ENCODE measurements around the gene ORAI3. TPM values are rescaled to one million over a fixed set of nuclear protein-coding genes. Genes with fewer than 3 reads are reported as not detected.
A peak's percentile ranks its signal among the peaks of the same experiment; 100 is the strongest.

Gene ORAI3
- total RNA-seq, 6 donors from 2014 or later = 22.2 to 33.9 (median 28.4) TPM

DNA sequence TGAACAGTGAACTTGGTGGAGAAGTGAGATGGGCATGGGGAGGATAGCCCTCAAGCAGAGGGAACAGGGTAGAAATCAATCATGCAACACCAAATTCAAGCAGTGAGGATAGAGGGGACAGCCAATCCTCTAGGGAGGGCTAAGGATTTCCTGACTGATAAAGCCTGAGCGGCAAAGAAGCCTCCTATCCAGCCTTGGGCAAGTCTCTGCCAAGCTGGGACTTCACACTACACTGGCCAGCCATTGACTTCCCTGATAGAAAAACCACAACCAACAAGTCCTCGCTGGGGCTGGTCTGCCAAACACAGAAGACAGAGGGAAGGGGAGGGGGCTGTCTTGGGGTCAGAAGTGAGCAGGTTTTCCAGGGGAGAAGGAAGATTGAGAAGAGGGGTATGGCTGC is 28.0 kb upstream of the ORAI3 start:
- TF ChIP-seq, protein P1, sequence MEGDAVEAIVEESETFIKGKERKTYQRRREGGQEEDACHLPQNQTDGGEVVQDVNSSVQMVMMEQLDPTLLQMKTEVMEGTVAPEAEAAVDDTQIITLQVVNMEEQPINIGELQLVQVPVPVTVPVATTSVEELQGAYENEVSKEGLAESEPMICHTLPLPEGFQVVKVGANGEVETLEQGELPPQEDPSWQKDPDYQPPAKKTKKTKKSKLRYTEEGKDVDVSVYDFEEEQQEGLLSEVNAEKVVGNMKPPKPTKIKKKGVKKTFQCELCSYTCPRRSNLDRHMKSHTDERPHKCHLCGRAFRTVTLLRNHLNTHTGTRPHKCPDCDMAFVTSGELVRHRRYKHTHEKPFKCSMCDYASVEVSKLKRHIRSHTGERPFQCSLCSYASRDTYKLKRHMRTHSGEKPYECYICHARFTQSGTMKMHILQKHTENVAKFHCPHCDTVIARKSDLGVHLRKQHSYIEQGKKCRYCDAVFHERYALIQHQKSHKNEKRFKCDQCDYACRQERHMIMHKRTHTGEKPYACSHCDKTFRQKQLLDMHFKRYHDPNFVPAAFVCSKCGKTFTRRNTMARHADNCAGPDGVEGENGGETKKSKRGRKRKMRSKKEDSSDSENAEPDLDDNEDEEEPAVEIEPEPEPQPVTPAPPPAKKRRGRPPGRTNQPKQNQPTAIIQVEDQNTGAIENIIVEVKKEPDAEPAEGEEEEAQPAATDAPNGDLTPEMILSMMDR (IDR thresholded peaks at IDR 0.05) = no peak
- no peak for TF ChIP-seq POLR2AphosphoS5 (IDR thresholded peaks at IDR 0.05)
- no peak for TF ChIP-seq EP300 (IDR thresholded peaks at IDR 0.05)
- TF ChIP-seq POLR2A (IDR thresholded peaks at IDR 0.05) = no peak
- Histone ChIP-seq H3K27me3 (no peaks in the 10 kb centered on the region), H3K36me3 (no peaks in the 10 kb centered on the region), H3K27ac (peak overlapping the region in 1 of 4 donors; percentile 97), H3K4me3 (no peak overlapping the region), H3K9me3 (no peaks in the 10 kb centered on the region), H3K4me1 (peaks cover 11 to 31% (median 17%) of the 10 kb centered on the region in 4 donors)
- DNase-seq = no peak
- WGBS, 2 donors = 63 to 70% methylated on average over 2 of the region's 2 CpGs
- ATAC-seq (ENCODE audit: low FRiP score in 2 of 2) = no peak

DNA sequence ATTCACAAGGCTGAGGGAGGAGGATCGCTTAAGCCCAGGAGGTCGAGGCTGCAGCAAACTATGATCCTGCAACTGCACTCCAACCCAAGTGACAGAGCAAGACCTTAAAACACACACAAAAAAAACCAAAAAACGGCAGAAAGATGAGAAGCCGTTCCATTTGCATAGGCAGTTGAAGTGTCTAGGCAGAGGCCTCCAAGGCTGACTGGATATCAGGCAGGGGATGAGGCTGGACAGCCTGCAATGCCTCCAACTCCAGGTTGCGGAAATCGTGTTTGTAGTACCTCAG is 27.5 kb upstream of the ORAI3 start:
- TF ChIP-seq, protein P1 (IDR thresholded peaks at IDR 0.05) = no peak
- no peak for TF ChIP-seq EP300 (IDR thresholded peaks at IDR 0.05)
- TF ChIP-seq POLR2AphosphoS5 (IDR thresholded peaks at IDR 0.05) = no peak
- TF ChIP-seq POLR2A (IDR thresholded peaks at IDR 0.05) = no peak
- H3K36me3 ChIP-seq = peaks cover 0 to 2% (median under 1%) of the 10 kb centered on the region in 4 donors
- peak overlapping the region in 3 of 4 donors; percentile 66 to 82 (median 81) for H3K4me3 ChIP-seq
- H3K27me3 ChIP-seq = no peaks in the 10 kb centered on the region
- H3K27ac ChIP-seq = peak overlapping the region in 3 of 4 donors; percentile 96 to 98 (median 97)
- ATAC-seq (ENCODE audit: low FRiP score in 2 of 2) (no peak), DNase-seq (no peak)
- H3K9me3 ChIP-seq = no peaks in the 10 kb centered on the region
- H3K4me1 ChIP-seq = peaks cover 11 to 31% (median 17%) of the 10 kb centered on the region in 4 donors
- WGBS, 2 donors = 26 to 28% methylated on average over 6 of the region's 6 CpGs

DNA sequence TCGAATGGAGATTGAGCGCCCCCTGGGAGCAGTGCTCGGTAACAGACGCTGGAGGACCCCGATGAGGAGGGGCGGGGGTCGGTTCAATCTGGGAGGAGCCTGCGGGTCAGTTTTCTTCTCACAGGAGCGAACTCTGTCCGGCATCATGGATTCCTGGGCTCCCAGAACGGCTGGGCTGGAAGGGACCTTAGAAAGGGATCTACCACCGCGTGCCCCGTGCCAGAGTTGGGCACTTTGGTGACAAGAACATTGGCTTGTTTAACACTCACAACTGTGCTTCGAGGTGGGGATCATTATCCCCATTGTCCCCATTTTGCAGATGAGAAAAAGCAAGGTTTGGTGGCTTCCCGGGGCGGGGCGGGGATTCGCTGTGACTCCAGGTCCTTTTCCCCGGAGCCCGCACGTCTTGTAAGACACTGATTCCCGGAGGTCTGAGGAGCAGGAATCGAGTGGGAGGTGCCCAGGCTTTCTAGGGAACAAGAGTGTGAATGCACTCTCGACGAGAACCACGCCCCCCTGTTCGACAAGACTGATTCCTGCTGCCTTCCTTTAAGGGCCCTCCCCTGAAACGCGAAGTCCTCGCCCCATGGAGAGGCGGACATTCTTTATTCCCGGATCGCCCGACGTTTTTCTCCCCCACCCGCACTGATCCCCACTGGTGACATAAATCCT is 27.0 kb upstream of the ORAI3 start:
- TF ChIP-seq, protein P1 (IDR thresholded peaks at IDR 0.05) = peak; percentile 89 to 95 (median 94)
- TF ChIP-seq EP300 (IDR thresholded peaks at IDR 0.05) (no peak), POLR2A (IDR thresholded peaks at IDR 0.05) (peak in 2 of 4 donors; percentile 12 to 13), POLR2AphosphoS5 (IDR thresholded peaks at IDR 0.05) (peak in 1 of 2 donors; percentile 22)
- Histone ChIP-seq H3K27me3 (no peaks in the 10 kb centered on the region), H3K4me3 (peak overlapping the region; percentile 9 to 82 (median 74)), H3K36me3 (peaks cover 0 to 7% (median 3%) of the 10 kb centered on the region in 4 donors), H3K27ac (peak overlapping the region; percentile 89 to 98 (median 96)), H3K9me3 (no peaks in the 10 kb centered on the region), H3K4me1 (peaks cover 11 to 31% (median 17%) of the 10 kb centered on the region in 4 donors)
- ATAC-seq (ENCODE audit: low FRiP score in 2 of 2) = peak; percentile 58 to 76
- WGBS, 2 donors = 0 to 1% methylated on average over 22 to 37 of the region's 37 CpGs
- DNase-seq = peak; percentile 66 to 92

DNA sequence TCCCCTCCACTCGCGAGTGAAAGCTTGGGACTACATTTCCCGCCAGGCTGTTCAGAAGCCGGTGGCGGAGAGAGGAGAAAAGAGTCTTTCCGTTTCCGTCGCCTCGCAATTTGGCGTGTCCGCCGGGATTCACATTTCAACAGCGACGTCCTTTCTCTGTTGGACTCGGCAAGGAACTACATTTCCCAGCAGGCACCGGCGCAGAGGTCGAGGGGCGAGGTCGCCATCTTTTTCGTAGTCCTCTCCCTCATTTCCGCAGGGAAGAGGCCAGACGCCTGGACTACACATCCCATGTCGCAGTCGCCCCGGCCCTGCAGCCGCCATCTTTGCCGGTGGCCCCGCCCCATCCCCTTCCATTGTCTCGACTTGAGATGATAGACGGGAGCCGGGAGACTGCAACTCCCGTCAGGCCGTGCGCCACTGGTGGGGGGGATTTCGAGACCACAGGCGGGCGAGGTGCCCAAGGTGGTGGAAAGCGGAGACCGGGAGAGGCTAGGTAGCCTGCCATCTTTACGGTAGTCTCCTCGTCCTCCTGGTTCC is 26.4 kb upstream of the ORAI3 start:
- H3K36me3 ChIP-seq = peaks cover 0 to 13% (median 6%) of the 10 kb centered on the region in 4 donors
- no peaks in the 10 kb centered on the region for H3K9me3 ChIP-seq
- ATAC-seq (ENCODE audit: low FRiP score in 2 of 2) (peak; percentile 92 to 97), DNase-seq (peak; percentile 98 to 100)
- no peaks in the 10 kb centered on the region for H3K27me3 ChIP-seq
- 0 to 1% methylated on average over 26 to 42 of the region's 42 CpGs for WGBS, 2 donors
- peaks cover 11 to 33% (median 17%) of the 10 kb centered on the region in 4 donors for H3K4me1 ChIP-seq
- TF ChIP-seq EP300 (IDR thresholded peaks at IDR 0.05) = no peak
- peak; percentile 87 to 90 for TF ChIP-seq POLR2AphosphoS5 (IDR thresholded peaks at IDR 0.05)
- TF ChIP-seq, protein P1 (IDR thresholded peaks at IDR 0.05) = no peak
- TF ChIP-seq POLR2A (IDR thresholded peaks at IDR 0.05) = peak in 1 of 4 donors; percentile 46
- H3K27ac ChIP-seq = peak overlapping the region; percentile 89 to 98 (median 96)
- H3K4me3 ChIP-seq = peak overlapping the region; percentile 49 to 82 (median 74)

Data from upper lobe of left lung (tissue), 6 donors.